SU-DHL-6 (cell line): ENCODE measurements around the gene NRP1.

Experiments used
- H2AFZ ChIP-seq: fragments of 200-600 bp; sonication (generic); 2 replicates; pipeline ENCODE4 v1.6.1; 2014; ENCODE audit warnings: low read depth, mild to moderate bottlenecking, moderate library complexity, mixed read lengths, antibody characterized with exemption, low read length; ENCODE audit not compliant: severe bottlenecking
- H3F3A ChIP-seq: fragments of 200-600 bp; shearing (Covaris generic); 2 replicates; pipeline ENCODE4 v1.6.0; 2016; ENCODE audit warnings: antibody characterized with exemption, mild to moderate bottlenecking; ENCODE audit not compliant: insufficient read depth
- H3K27ac ChIP-seq: fragments of 200-600 bp; sonication (generic); 2 replicates; pipeline ENCODE4 v1.5.1; 2016; ENCODE audit warnings: low read depth, mild to moderate bottlenecking, low read length, moderate library complexity, mixed read lengths
- H3K27me3 ChIP-seq: fragments of 200-600 bp; sonication (generic), shearing (Covaris generic); 2 replicates; pipeline ENCODE4 v1.6.0; 2014; ENCODE audit warnings: mild to moderate bottlenecking, low read length
- H3K36me3 ChIP-seq: fragments of 200-600 bp; sonication (generic); 2 replicates; pipeline ENCODE4 v1.6.1; 2014; ENCODE audit warnings: mild to moderate bottlenecking, low read length, mixed read lengths
- H3K4me2 ChIP-seq: fragments of 300-600, 200-600 bp; shearing (Covaris generic), sonication (generic); 2 replicates; pipeline ENCODE4 v1.6.0; 2014; ENCODE audit warnings: low read length, low read depth, mild to moderate bottlenecking; ENCODE audit not compliant: poor library complexity, severe bottlenecking
- H3K4me3 ChIP-seq: fragments of 200-600 bp; sonication (generic); 2 replicates; pipeline ENCODE4 v1.5.1; 2014; ENCODE audit warnings: antibody characterized with exemption, low read length, mild to moderate bottlenecking, mixed read lengths; ENCODE audit not compliant: insufficient read depth, poor library complexity, severe bottlenecking
- H3K79me2 ChIP-seq: fragments of 200-600 bp; sonication (generic); 2 replicates; pipeline ENCODE4 v1.6.1; 2014; ENCODE audit warnings: mild to moderate bottlenecking, low read length, moderate library complexity; ENCODE audit not compliant: insufficient read depth
- H3K9ac ChIP-seq: fragments of 200-600 bp; sonication (generic); 2 replicates; pipeline ENCODE4 v1.7.0; 2014; ENCODE audit warnings: mild to moderate bottlenecking, low read length
- H3K9me2 ChIP-seq: fragments of 200-600 bp; sonication (generic); replicated peaks from 2 replicates; pipeline ENCODE4 v1.6.1; 2014; ENCODE audit warnings: low read length; ENCODE audit not compliant: insufficient read depth
- H3K9me3 ChIP-seq: fragments of 200-600 bp; sonication (generic); 2 replicates; pipeline ENCODE4 v1.6.1; 2014; ENCODE audit warnings: low read length, mixed read lengths; ENCODE audit not compliant: insufficient read depth
- H4K20me1 ChIP-seq: fragments of 200-600 bp; sonication (generic); 2 replicates; pipeline ENCODE4 v1.6.1; 2014; ENCODE audit warnings: low read depth, mild to moderate bottlenecking, antibody characterized with exemption, low read length, moderate library complexity, mixed read lengths
- EZH2phosphoT487 ChIP-seq: fragments of 200-600 bp; sonication (generic), shearing (Covaris generic); conservative IDR thresholded peaks from 2 replicates; pipeline ENCODE4 v1.6.1; 2018; ENCODE audit warnings: mild to moderate bottlenecking, antibody characterized with exemption, low read length, moderate library complexity, mixed read lengths
- TF ChIP-seq, protein P1 (sequence below): fragments of 200-600 bp; sonication (generic); IDR thresholded peaks from one replicate; pipeline ENCODE4 v1.5.1; 2017; ENCODE audit warnings: antibody characterized with exemption, mild to moderate bottlenecking, low read length, moderate library complexity; ENCODE audit not compliant: insufficient read depth, poor library complexity, severe bottlenecking

NRP1 gene

DNA sequence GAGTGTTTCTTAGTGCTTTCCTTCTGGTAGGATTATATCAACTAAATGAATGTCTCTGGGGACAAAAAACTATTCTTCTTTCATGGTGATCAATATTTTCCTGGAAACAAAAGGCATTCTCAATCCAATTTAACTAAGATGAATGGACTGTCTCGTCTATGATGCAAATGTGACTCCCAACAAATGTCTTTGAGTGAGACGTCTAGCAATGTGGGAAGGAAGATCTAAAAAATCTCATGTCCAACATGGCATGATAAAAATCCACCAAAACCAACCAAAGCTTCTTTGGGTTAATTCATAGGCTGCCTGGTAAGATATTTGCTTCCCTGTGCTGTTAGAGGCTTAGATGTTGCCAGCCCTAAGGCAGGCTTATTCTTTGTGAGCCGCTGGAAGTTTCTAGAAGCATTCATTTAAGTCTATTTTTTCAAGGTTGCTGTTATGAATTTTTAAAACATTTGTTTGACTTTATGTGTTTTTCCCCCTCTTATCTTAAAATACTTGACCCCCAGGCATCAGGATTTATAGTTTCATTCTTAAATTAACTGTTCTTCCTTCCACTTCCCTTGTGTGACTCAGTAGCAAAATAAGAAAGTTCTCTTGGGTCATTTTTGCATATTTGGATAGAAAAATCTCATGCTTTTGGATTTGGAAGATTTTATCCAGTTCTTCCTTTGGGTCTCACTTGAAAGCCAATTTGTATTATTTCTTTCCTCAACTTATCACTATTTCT is 156.3 kb downstream of the NRP1 start:
- Histone ChIP-seq H3K36me3 (no peaks in the 10 kb centered on the region), H4K20me1 (no peaks in the 10 kb centered on the region), H3K4me3 (no peak overlapping the region), H3K9ac (no peak overlapping the region), H3F3A (no peaks in the 10 kb centered on the region), H3K27me3 (no peaks in the 10 kb centered on the region), H3K4me2 (no peak overlapping the region), H3K9me2 (no peaks in the 10 kb centered on the region), H2AFZ (no peak overlapping the region), H3K27ac (no peak overlapping the region), H3K79me2 (no peaks in the 10 kb centered on the region), H3K9me3 (no peaks in the 10 kb centered on the region)
- no peak for TF ChIP-seq EZH2phosphoT487
- TF ChIP-seq, protein P1, sequence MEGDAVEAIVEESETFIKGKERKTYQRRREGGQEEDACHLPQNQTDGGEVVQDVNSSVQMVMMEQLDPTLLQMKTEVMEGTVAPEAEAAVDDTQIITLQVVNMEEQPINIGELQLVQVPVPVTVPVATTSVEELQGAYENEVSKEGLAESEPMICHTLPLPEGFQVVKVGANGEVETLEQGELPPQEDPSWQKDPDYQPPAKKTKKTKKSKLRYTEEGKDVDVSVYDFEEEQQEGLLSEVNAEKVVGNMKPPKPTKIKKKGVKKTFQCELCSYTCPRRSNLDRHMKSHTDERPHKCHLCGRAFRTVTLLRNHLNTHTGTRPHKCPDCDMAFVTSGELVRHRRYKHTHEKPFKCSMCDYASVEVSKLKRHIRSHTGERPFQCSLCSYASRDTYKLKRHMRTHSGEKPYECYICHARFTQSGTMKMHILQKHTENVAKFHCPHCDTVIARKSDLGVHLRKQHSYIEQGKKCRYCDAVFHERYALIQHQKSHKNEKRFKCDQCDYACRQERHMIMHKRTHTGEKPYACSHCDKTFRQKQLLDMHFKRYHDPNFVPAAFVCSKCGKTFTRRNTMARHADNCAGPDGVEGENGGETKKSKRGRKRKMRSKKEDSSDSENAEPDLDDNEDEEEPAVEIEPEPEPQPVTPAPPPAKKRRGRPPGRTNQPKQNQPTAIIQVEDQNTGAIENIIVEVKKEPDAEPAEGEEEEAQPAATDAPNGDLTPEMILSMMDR, result no peak

- Histone ChIP-seq H2AFZ (no peak overlapping the region), H4K20me1 (no peaks in the 10 kb centered on the region), H3K9me3 (no peaks in the 10 kb centered on the region), H3K4me3 (no peak overlapping the region), H3K9ac (no peak overlapping the region), H3K36me3 (no peaks in the 10 kb centered on the region), H3K27me3 (no peaks in the 10 kb centered on the region), H3K27ac (no peak overlapping the region), H3K4me2 (no peak overlapping the region), H3K9me2 (no peaks in the 10 kb centered on the region), H3F3A (no peaks in the 10 kb centered on the region), H3K79me2 (no peaks in the 10 kb centered on the region)
- no peak for TF ChIP-seq EZH2phosphoT487
- TF ChIP-seq, protein P1, result no peak
Observed at GRCh38 chr10:33176688-33177087, 157.8 kb downstream of the NRP1 start.

- TF ChIP-seq EZH2phosphoT487, result no peak
- TF ChIP-seq, protein P1, result no peak
- H3K27me3 ChIP-seq, result no peaks in the 10 kb centered on the region
- no peak overlapping the region for H3K9ac ChIP-seq
- H2AFZ ChIP-seq, result no peak overlapping the region
- no peak overlapping the region for H3K27ac ChIP-seq
- no peaks in the 10 kb centered on the region for H3K79me2 ChIP-seq
- no peaks in the 10 kb centered on the region for H3K36me3 ChIP-seq
- no peaks in the 10 kb centered on the region for H3K9me3 ChIP-seq
- H3F3A ChIP-seq, result no peaks in the 10 kb centered on the region
- no peak overlapping the region for H3K4me2 ChIP-seq
- H3K4me3 ChIP-seq, result no peak overlapping the region
- no peaks in the 10 kb centered on the region for H3K9me2 ChIP-seq
- H4K20me1 ChIP-seq, result no peaks in the 10 kb centered on the region
Observed at GRCh38 chr10:33174674-33175434, 159.6 kb downstream of the NRP1 start.
